K562 (cell line): Measurements from ENCODE around the gene LBH. TPM values are rescaled to one million over a fixed set of nuclear protein-coding genes. Genes with fewer than 3 reads are reported as not detected.

Experiments used
- BRD4 ChIP-seq: fragments of 200-600 bp; sonication (generic); IDR thresholded peaks from 2 replicates; pipeline ENCODE4 v1.6.1; 2017; ENCODE audit warnings: inconsistent platforms
- DMBX1 ChIP-seq: fragments of 250-450 bp; sonication (Bioruptor Pico); IDR thresholded peaks from 2 replicates; pipeline ENCODE4 v1.8.0; 2022; ENCODE audit warnings: inconsistent platforms, mild to moderate bottlenecking, moderate library complexity, borderline replicate concordance
- GATAD2A ChIP-seq: fragments of 450-650 bp; IDR thresholded peaks from 2 replicates; pipeline ENCODE4 v1.6.1; 2017
- NFE2 ChIP-seq: IDR thresholded peaks from 2 replicates; pipeline ENCODE4 v1.6.1; 2014; ENCODE audit warnings: antibody characterized with exemption, low read depth
- SETDB1 ChIP-seq: IDR thresholded peaks from one replicate; pipeline ENCODE4 v1.6.1; 2012; ENCODE audit warnings: low read length, control low read depth, inconsistent platforms
- SP1 ChIP-seq: sonication (generic); formaldehyde crosslinking; IDR thresholded peaks from 2 replicates; pipeline ENCODE4 v1.8.1; 2022; ENCODE audit warnings: mild to moderate bottlenecking, missing genetic modification reagents
- SRSF1 ChIP-seq: fragments of 200-400 bp; formaldehyde crosslinking; IDR thresholded peaks from 2 replicates; pipeline ENCODE4 v1.6.1; 2017; ENCODE audit warnings: mild to moderate bottlenecking, low read depth, low read length, moderate library complexity
- TAL1 ChIP-seq: fragments of 450-650 bp; IDR thresholded peaks from 2 replicates; pipeline ENCODE4 v1.6.1; 2016; ENCODE audit warnings: mild to moderate bottlenecking
- ZNF274 ChIP-seq: IDR thresholded peaks from 2 replicates; pipeline ENCODE4 v1.6.1; 2011; ENCODE audit warnings: low read depth, mild to moderate bottlenecking, low read length, moderate library complexity, borderline replicate concordance
- ZNF431 ChIP-seq: sonication (generic); formaldehyde crosslinking; IDR thresholded peaks from 2 replicates; pipeline ENCODE4 v1.8.0; 2022; ENCODE audit warnings: mild to moderate bottlenecking, missing genetic modification reagents
- polyA plus RNA-seq, 8 experiments: library from polyadenylated mRNA; depleted of rRNA in 4 of 8; stranded (reverse) in 5 of 8; unstranded in 3 of 8; fragments of >200 nt; fragmentation: Nextera tagmentation in 2 of 8; fragmentation: Illumina TruSeq in 1 of 8; extraction: Ambion mirVana in 2 of 8; extraction: Trizol in 1 of 8; gene quantifications; 2 replicates each; pipeline versions ENCODE4 v1.2.1 to v1.2.3, GENCODE V29; 2011 to 2014; ENCODE audit warnings: inconsistent platforms in 1 of 8, missing spikeins in 1 of 8
- total RNA-seq, 7 experiments: library from RNA; depleted of rRNA in 6 of 7; stranded (reverse); fragments of >200 nt in 6 of 7; fragmentation: Illumina TruSeq in 2 of 7; extraction: Trizol in 2 of 7; gene quantifications; 2 replicates each; pipeline versions ENCODE4 v1.2.1 to v1.2.3, GENCODE V29; 2011 to 2021; ENCODE audit warnings: low replicate concordance in 1 of 7
- TF ChIP-seq, protein P1 (sequence below), 2 experiments: fragments of 450-650 bp; formaldehyde crosslinking in 1 of 2; IDR thresholded peaks; 2 replicates each; pipeline versions ENCODE4 v1.4.0 to v1.6.1; 2014 to 2020; ENCODE audit warnings: mild to moderate bottlenecking in 2 of 2, borderline replicate concordance in 1 of 2, low read depth in 1 of 2
- TF ChIP-seq, protein P2 (sequence below): IDR thresholded peaks from 2 replicates; pipeline ENCODE4 v1.6.1; 2011; ENCODE audit warnings: borderline replicate concordance, low read depth, mild to moderate bottlenecking, moderate library complexity, low read length; ENCODE audit not compliant: insufficient read depth, poor library complexity, severe bottlenecking
- TF ChIP-seq, protein P3 (sequence below): fragments of 150-350 bp; IDR thresholded peaks from 2 replicates; pipeline ENCODE4 v1.6.1; 2014; ENCODE audit warnings: low read depth, mild to moderate bottlenecking, low read length, borderline replicate concordance

Gene LBH
- total and polyA plus RNA-seq, 9 of the 15 experiments (the other 6 are each of a cell fraction or from before 2014, with no cell fraction given) = 3.1 to 13.4 (median 7.4) TPM

DNA sequence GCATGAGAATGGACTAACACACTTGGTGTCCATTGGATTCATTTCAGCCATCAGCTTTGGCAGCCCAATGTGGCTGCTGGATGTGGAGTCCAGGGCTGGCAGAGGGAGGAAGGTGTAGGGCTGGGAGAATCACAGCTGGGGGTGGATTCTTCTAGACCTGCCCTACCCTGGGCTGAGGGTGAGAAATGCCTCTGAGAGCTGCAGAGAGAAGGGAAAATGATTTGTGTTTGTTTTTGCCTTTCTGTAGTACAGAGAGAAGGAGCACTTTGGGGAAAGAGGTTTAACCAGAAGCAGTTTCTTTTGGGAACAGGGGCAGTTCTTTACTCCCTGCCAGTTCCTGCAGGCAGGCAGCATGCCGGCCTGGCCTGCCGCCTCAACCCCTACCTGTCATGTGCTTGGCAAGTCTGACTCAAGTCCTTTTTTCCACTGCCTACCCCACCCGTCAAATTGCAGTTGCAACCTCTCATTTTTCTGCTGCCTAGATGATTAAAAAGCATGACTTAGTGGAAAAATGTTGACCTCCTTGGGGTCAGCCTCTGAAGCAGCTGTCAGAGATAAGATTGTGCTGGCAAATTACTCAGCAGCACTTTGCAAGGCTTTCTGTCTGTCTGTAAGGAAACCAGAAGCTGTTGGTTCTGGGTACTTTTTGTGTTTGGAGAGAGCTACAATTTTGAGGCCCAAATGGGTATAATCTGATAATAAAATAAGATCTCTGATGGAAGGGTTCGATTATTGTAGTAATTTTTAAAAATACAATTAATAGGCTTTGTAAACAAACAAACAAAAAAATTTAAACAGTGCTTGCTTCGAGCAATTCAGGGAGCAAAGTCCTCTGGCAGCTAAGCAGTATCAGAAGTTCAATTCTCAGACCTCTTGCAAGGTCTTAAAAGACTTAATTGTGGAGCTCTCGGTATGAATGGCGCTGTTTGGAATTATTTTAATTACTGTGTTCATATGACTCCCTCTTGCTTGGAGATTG is 21.7 kb downstream of the LBH start (continued):
- TF ChIP-seq, protein P1, sequence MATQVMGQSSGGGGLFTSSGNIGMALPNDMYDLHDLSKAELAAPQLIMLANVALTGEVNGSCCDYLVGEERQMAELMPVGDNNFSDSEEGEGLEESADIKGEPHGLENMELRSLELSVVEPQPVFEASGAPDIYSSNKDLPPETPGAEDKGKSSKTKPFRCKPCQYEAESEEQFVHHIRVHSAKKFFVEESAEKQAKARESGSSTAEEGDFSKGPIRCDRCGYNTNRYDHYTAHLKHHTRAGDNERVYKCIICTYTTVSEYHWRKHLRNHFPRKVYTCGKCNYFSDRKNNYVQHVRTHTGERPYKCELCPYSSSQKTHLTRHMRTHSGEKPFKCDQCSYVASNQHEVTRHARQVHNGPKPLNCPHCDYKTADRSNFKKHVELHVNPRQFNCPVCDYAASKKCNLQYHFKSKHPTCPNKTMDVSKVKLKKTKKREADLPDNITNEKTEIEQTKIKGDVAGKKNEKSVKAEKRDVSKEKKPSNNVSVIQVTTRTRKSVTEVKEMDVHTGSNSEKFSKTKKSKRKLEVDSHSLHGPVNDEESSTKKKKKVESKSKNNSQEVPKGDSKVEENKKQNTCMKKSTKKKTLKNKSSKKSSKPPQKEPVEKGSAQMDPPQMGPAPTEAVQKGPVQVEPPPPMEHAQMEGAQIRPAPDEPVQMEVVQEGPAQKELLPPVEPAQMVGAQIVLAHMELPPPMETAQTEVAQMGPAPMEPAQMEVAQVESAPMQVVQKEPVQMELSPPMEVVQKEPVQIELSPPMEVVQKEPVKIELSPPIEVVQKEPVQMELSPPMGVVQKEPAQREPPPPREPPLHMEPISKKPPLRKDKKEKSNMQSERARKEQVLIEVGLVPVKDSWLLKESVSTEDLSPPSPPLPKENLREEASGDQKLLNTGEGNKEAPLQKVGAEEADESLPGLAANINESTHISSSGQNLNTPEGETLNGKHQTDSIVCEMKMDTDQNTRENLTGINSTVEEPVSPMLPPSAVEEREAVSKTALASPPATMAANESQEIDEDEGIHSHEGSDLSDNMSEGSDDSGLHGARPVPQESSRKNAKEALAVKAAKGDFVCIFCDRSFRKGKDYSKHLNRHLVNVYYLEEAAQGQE (IDR thresholded peaks at IDR 0.05; ENCODE audit: borderline replicate concordance) = peak; percentile 57
- TF ChIP-seq, protein P1 (CRISPR knock-in tag; IDR thresholded peaks at IDR 0.05; ENCODE audit: low read depth) = no peak
- TF ChIP-seq TAL1 = peak; percentile 94
- TF ChIP-seq SRSF1 = no peak
- TF ChIP-seq DMBX1 (CRISPR knock-in tag) = peak; percentile 85
- no peak for TF ChIP-seq ZNF431 (CRISPR knock-in tag)
- TF ChIP-seq, protein P2, sequence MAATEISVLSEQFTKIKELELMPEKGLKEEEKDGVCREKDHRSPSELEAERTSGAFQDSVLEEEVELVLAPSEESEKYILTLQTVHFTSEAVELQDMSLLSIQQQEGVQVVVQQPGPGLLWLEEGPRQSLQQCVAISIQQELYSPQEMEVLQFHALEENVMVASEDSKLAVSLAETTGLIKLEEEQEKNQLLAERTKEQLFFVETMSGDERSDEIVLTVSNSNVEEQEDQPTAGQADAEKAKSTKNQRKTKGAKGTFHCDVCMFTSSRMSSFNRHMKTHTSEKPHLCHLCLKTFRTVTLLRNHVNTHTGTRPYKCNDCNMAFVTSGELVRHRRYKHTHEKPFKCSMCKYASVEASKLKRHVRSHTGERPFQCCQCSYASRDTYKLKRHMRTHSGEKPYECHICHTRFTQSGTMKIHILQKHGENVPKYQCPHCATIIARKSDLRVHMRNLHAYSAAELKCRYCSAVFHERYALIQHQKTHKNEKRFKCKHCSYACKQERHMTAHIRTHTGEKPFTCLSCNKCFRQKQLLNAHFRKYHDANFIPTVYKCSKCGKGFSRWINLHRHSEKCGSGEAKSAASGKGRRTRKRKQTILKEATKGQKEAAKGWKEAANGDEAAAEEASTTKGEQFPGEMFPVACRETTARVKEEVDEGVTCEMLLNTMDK = no peak
- no peak for TF ChIP-seq BRD4
- TF ChIP-seq, protein P3, sequence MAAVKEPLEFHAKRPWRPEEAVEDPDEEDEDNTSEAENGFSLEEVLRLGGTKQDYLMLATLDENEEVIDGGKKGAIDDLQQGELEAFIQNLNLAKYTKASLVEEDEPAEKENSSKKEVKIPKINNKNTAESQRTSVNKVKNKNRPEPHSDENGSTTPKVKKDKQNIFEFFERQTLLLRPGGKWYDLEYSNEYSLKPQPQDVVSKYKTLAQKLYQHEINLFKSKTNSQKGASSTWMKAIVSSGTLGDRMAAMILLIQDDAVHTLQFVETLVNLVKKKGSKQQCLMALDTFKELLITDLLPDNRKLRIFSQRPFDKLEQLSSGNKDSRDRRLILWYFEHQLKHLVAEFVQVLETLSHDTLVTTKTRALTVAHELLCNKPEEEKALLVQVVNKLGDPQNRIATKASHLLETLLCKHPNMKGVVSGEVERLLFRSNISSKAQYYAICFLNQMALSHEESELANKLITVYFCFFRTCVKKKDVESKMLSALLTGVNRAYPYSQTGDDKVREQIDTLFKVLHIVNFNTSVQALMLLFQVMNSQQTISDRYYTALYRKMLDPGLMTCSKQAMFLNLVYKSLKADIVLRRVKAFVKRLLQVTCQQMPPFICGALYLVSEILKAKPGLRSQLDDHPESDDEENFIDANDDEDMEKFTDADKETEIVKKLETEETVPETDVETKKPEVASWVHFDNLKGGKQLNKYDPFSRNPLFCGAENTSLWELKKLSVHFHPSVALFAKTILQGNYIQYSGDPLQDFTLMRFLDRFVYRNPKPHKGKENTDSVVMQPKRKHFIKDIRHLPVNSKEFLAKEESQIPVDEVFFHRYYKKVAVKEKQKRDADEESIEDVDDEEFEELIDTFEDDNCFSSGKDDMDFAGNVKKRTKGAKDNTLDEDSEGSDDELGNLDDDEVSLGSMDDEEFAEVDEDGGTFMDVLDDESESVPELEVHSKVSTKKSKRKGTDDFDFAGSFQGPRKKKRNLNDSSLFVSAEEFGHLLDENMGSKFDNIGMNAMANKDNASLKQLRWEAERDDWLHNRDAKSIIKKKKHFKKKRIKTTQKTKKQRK = no peak
- TF ChIP-seq NFE2 = peak; percentile 98
- peak; percentile 69; the same call in 1 of the 2 replicates for TF ChIP-seq SP1 (CRISPR knock-in tag)
- TF ChIP-seq SETDB1 = no peak
- no peak for TF ChIP-seq ZNF274
- TF ChIP-seq GATAD2A = peak; percentile 86; the same call in 1 of the 2 replicates
